HCT116 (cell line): ENCODE results near the gene SCFD2. TPM values are rescaled to one million over a fixed set of nuclear protein-coding genes. Genes with fewer than 3 reads are reported as not detected.

Experiments used
- ATAC-seq: fragments of 200-7000 bp; cut with Tn5 transposase; 2 replicates; pipeline ENCODE4 v1.9.1; 2020; ENCODE audit warnings: mild to moderate bottlenecking, moderate library complexity
- BruUV-seq: library from RNA; stranded (reverse); fragments of 400-500 nt; replicated peaks from 2 replicates; lab custom pipeline; 2021; lab: Mats Ljungman, UMichigan
- CTCF ChIA-PET: fragments of 300-600 bp; sonication (Branson Sonifier 250); formaldehyde crosslinking; loops from one replicate; lab custom pipeline; 2021; ENCODE audit warnings: antibody characterized with exemption; lab: Charles Lee
- POLR2A ChIA-PET: fragments of 300-600, 350-600 bp; sonication (Branson Sonifier 250); formaldehyde crosslinking; loops from one replicate; lab custom pipeline; 2021; ENCODE audit warnings: antibody characterized with exemption; lab: Charles Lee
- RAD21 ChIA-PET, 2 experiments: fragments of 300-600 bp; sonication (Branson Sonifier 250); formaldehyde crosslinking; loops; one replicate each; lab custom pipeline; 2023; ENCODE audit warnings: low total read pairs in 2 of 2; ENCODE audit not compliant: uncharacterized antibody in 2 of 2, unreplicated experiment in 2 of 2, low non-redundant PET in 1 of 2; lab: Charles Lee
- DNase-seq: peaks from one replicate; pipeline ENCODE4 v3.0.0-alpha.2; 2010; ENCODE audit warnings: low read depth, low spot score
- H2AFZ ChIP-seq: fragments of 200-600 bp; shearing (Covaris generic), sonication (generic); 2 replicates; pipeline ENCODE4 v1.6.1; 2017; ENCODE audit warnings: low read depth, mixed run types, mixed read lengths, antibody characterized with exemption, low read length; ENCODE audit not compliant: poor library complexity, severe bottlenecking
- H3K27ac ChIP-seq: 2 replicates; pipeline ENCODE4 v1.5.1; 2012; ENCODE audit warnings: low read depth, low read length
- H3K27me3 ChIP-seq: fragments of 200-600 bp; sonication (generic); 2 replicates; pipeline ENCODE4 v1.6.1; 2016; ENCODE audit warnings: mixed run types, low read length, mixed read lengths; ENCODE audit not compliant: insufficient read depth
- H3K36me3 ChIP-seq, 2 experiments: fragments of 200-500 bp in 1 of 2; fragments of 200-600 bp in 1 of 2; sonication (Bioruptor generic) in 1 of 2; sonication (generic) in 1 of 2; 2 replicates each; pipeline versions ENCODE4 v1.5.1 to v1.6.1; 2014 to 2016; ENCODE audit warnings: low read length in 2 of 2, inconsistent platforms in 1 of 2, mixed read lengths in 1 of 2, mixed run types in 1 of 2; ENCODE audit not compliant: insufficient read depth in 2 of 2, control insufficient read depth in 1 of 2
- H3K4me1 ChIP-seq, 2 experiments: fragments of 200-600 bp in 1 of 2; sonication (generic) in 1 of 2; 2 replicates each; pipeline versions ENCODE4 v1.5.1 to v1.6.1; 2012 to 2017; ENCODE audit warnings: low read length in 2 of 2, inconsistent platforms in 1 of 2, mild to moderate bottlenecking in 1 of 2, mixed read lengths in 1 of 2, mixed run types in 1 of 2, moderate library complexity in 1 of 2; ENCODE audit not compliant: insufficient read depth in 2 of 2, control insufficient read depth in 1 of 2
- H3K4me2 ChIP-seq: fragments of 200-600 bp; sonication (generic); 2 replicates; pipeline ENCODE4 v1.6.1; 2017; ENCODE audit warnings: mixed run types, low read length, mixed read lengths
- H3K4me3 ChIP-seq, 2 experiments: fragments of 200-600 bp in 1 of 2; sonication (generic) in 1 of 2; replicated peaks in 1 of 2; 2 replicates each; pipeline ENCODE4 v1.5.1; 2011 to 2016; ENCODE audit warnings: low read length in 2 of 2, control low read depth in 1 of 2, low read depth in 1 of 2, mild to moderate bottlenecking in 1 of 2, mixed read lengths in 1 of 2, mixed run types in 1 of 2
- H3K79me2 ChIP-seq: fragments of 200-600 bp; sonication (generic); 2 replicates; pipeline ENCODE4 v1.6.1; 2017; ENCODE audit warnings: mild to moderate bottlenecking, mixed run types, low read length, moderate library complexity, mixed read lengths; ENCODE audit not compliant: insufficient read depth
- H3K9ac ChIP-seq: fragments of 200-600 bp; sonication (generic); 2 replicates; pipeline ENCODE4 v1.6.1; 2016; ENCODE audit warnings: low read length, mixed read lengths
- H3K9me2 ChIP-seq: fragments of 200-600 bp; sonication (generic), shearing (Covaris generic); 2 replicates; pipeline ENCODE4 v1.6.1; 2017; ENCODE audit warnings: mixed run types, mild to moderate bottlenecking, moderate library complexity; ENCODE audit not compliant: insufficient read depth
- H3K9me3 ChIP-seq, 2 experiments: fragments of 200-500 bp in 1 of 2; fragments of 200-600 bp in 1 of 2; sonication (Bioruptor generic) in 1 of 2; sonication (generic) in 1 of 2; 2 replicates each; pipeline ENCODE4 v1.6.1; 2014 to 2017; ENCODE audit warnings: low read length in 2 of 2, mixed read lengths in 2 of 2, inconsistent platforms in 1 of 2, low read depth in 1 of 2, mild to moderate bottlenecking in 1 of 2, mixed run types in 1 of 2, moderate library complexity in 1 of 2; ENCODE audit not compliant: control insufficient read depth in 1 of 2, insufficient read depth in 1 of 2
- H4K20me1 ChIP-seq: fragments of 200-600 bp; sonication (generic), shearing (Covaris generic); 2 replicates; pipeline ENCODE4 v1.6.1; 2017; ENCODE audit warnings: mixed run types, mild to moderate bottlenecking, moderate library complexity; ENCODE audit not compliant: insufficient read depth
- CBX3 ChIP-seq: IDR thresholded peaks from 2 replicates; pipeline ENCODE4 v1.6.1; 2012; ENCODE audit warnings: low read depth
- CTCF ChIP-seq, 3 experiments: fragments of 200-600 bp in 1 of 3; sonication (generic) in 1 of 3; IDR thresholded peaks in 2 of 3; conservative IDR thresholded peaks in 1 of 3; 2 replicates each; pipeline ENCODE4 v1.5.1; 2012 to 2017; ENCODE audit warnings: low read depth in 2 of 3, low read length in 2 of 3, antibody characterized with exemption in 1 of 3, borderline replicate concordance in 1 of 3, control low read depth in 1 of 3, mild to moderate bottlenecking in 1 of 3, mixed read lengths in 1 of 3, mixed run types in 1 of 3, moderate library complexity in 1 of 3; ENCODE audit not compliant: insufficient read depth in 1 of 3
- EGR1 ChIP-seq: IDR thresholded peaks from 2 replicates; pipeline ENCODE4 v1.6.1; 2012; ENCODE audit warnings: low read depth
- ELF1 ChIP-seq: IDR thresholded peaks from 2 replicates; pipeline ENCODE4 v1.6.1; 2012; ENCODE audit warnings: low read depth, borderline replicate concordance
- EZH2phosphoT487 ChIP-seq: fragments of 200-600 bp; IDR thresholded peaks from 2 replicates; pipeline ENCODE4 v1.6.1; 2018; ENCODE audit warnings: antibody characterized with exemption, borderline replicate concordance
- FOSL1 ChIP-seq: IDR thresholded peaks from 2 replicates; pipeline ENCODE4 v1.6.1; 2012; ENCODE audit warnings: low read depth
- JUND ChIP-seq: IDR thresholded peaks from 2 replicates; pipeline ENCODE4 v1.6.1; 2012
- POLR2A ChIP-seq: IDR thresholded peaks from 2 replicates; pipeline ENCODE4 v1.7.0; 2011; ENCODE audit warnings: borderline replicate concordance; ENCODE audit not compliant: insufficient read depth, insufficient read length; ENCODE audit errors: extremely low read depth
- REST ChIP-seq: IDR thresholded peaks from 2 replicates; pipeline ENCODE4 v1.6.1; 2012; ENCODE audit warnings: low read depth
- SP1 ChIP-seq: IDR thresholded peaks from 2 replicates; pipeline ENCODE4 v1.6.1; 2012; ENCODE audit warnings: low read depth
- SRF ChIP-seq: IDR thresholded peaks from 2 replicates; pipeline ENCODE4 v1.6.1; 2012; ENCODE audit warnings: low read depth
- TCF7L2 ChIP-seq: IDR thresholded peaks from 2 replicates; pipeline ENCODE4 v1.7.0; 2011; ENCODE audit warnings: borderline replicate concordance, inconsistent platforms; ENCODE audit not compliant: insufficient read depth, insufficient read length; ENCODE audit errors: extremely low read depth
- YY1 ChIP-seq: IDR thresholded peaks from 2 replicates; pipeline ENCODE4 v1.6.1; 2011; ENCODE audit warnings: low read length, low read depth, moderate library complexity, mild to moderate bottlenecking; ENCODE audit not compliant: insufficient replicate concordance; ENCODE audit errors: extremely low read depth
- ZFX ChIP-seq: fragments of 450-650 bp; IDR thresholded peaks from 2 replicates; pipeline ENCODE4 v1.6.1; 2017
- intact Hi-C: fragments of 100-400 bp; cut with micrococcal nuclease; formaldehyde crosslinking; loops from 2 replicates; pipeline ENCODE4 v1.10.0; 2022
- total RNA-seq: library from RNA; stranded (reverse); gene quantifications from one replicate; pipeline ENCODE4 v1.2.1, GENCODE V29; 2021; ENCODE audit not compliant: unreplicated experiment

Gene SCFD2
- total RNA-seq, 1 experiment from 2014 or later, result 13.6 TPM

- DNase-seq (no peak), ATAC-seq (no peak)
- H4K20me1 ChIP-seq, result no peaks in the 10 kb centered on the region
- no peaks in the 10 kb centered on the region for H3K9me3 ChIP-seq
- H3K9ac ChIP-seq, result no peak overlapping the region
- H3K9me2 ChIP-seq, result no peaks in the 10 kb centered on the region
- no peaks in the 10 kb centered on the region for H3K79me2 ChIP-seq
- no peak overlapping the region for H3K27ac ChIP-seq
- ChIA-PET POLR2A (no interaction called here), RAD21 (no interaction called here), CTCF (interaction anchor here (1.0 kb wide), 1 partner anchor 1222 kb away, joined by 5 read pairs; no protein-coding TSS in a partner anchor)
- intact Hi-C loops, result loop anchor here (10.0 kb wide), 3 partner anchors 642 to 792 kb away; no protein-coding TSS in a partner anchor
- no TSS peak for BruUV-seq
- H3K4me1 ChIP-seq, result no peaks in the 10 kb centered on the region
- H2AFZ ChIP-seq, result no peak overlapping the region
- no peak overlapping the region for H3K4me2 ChIP-seq
- H3K4me3 ChIP-seq, result no peak overlapping the region
- no peak for TF ChIP-seq ELF1
- no peak for TF ChIP-seq POLR2A
- TF ChIP-seq EGR1, result no peak
- no peak for TF ChIP-seq ZFX
- no peak for TF ChIP-seq FOSL1
- TF ChIP-seq SRF, result no peak
- TF ChIP-seq YY1, result no peak
- no peak for TF ChIP-seq JUND
- TF ChIP-seq CBX3, result no peak
- no peaks in the 10 kb centered on the region for H3K27me3 ChIP-seq
- no peaks in the 10 kb centered on the region for H3K36me3 ChIP-seq
Measured at GRCh38 chr4:53012738-53013137, 353.1 kb downstream of the SCFD2 start.

GRCh38 chr4:53011259-53011905 is 354.5 kb downstream of the SCFD2 start:
- BruUV-seq, result no TSS peak
- no peaks in the 10 kb centered on the region for H4K20me1 ChIP-seq
- intact Hi-C loops, result loop anchor here (10.0 kb wide), 3 partner anchors 643 to 793 kb away; no protein-coding TSS in a partner anchor
- ChIA-PET RAD21 (no interaction called here), CTCF (no interaction called here), POLR2A (no interaction called here)
- no peaks in the 10 kb centered on the region for H3K79me2 ChIP-seq
- no peak overlapping the region for H3K27ac ChIP-seq
- TF ChIP-seq TCF7L2 (no peak), CTCF (IDR thresholded peaks at IDR 0.05 in 2 of 3, conservative IDR thresholded peaks at IDR 0.05 in 1 of 3; ENCODE audit: borderline replicate concordance in 1 of 3, insufficient read depth in 1 of 3, low read depth in 2 of 3, low read length in 2 of 3) (no peak), CBX3 (no peak), SRF (no peak), SP1 (no peak), REST (no peak), EZH2phosphoT487 (no peak)
- ATAC-seq (no peak), DNase-seq (no peak)
- H3K27me3 ChIP-seq, result no peaks in the 10 kb centered on the region
- H3K9ac ChIP-seq, result no peak overlapping the region
- no peaks in the 10 kb centered on the region for H3K4me1 ChIP-seq
- H3K9me3 ChIP-seq, result no peaks in the 10 kb centered on the region
- H3K4me3 ChIP-seq, result no peak overlapping the region
- H3K36me3 ChIP-seq, result no peaks in the 10 kb centered on the region
- H3K9me2 ChIP-seq, result no peaks in the 10 kb centered on the region
- no peak overlapping the region for H3K4me2 ChIP-seq
- H2AFZ ChIP-seq, result no peak overlapping the region
